ENCODE results near the gene TXLNA.

The TXLNA gene

DNA sequence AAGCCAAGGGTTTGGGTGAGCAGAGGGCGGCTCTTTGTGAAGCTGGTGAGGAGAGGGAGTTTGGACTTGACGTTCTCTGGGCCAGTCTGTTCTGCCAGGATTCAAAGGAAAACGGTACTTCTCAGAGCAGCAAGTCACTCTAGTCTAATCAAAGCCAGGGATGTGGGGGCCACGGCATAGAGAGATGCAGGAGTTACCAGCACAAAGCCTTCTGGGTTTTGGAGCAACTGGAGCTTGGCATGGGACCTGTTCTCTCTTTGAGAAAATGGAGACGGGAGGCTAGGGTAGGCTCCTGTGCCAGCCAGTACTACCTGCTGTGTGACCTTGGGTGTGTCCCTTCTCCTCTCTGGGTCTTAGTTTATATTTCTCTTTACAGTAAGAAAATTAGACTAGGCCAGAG lies 2.1 kb downstream of the TXLNA start:
- peak overlapping the region in 18 of 21 experiments; percentile 4 to 98 (median 92) for H3K27ac ChIP-seq
- peak overlapping the region in 6 of 7 experiments; percentile 49 to 63 (median 56) for H3K4me3 ChIP-seq

DNA sequence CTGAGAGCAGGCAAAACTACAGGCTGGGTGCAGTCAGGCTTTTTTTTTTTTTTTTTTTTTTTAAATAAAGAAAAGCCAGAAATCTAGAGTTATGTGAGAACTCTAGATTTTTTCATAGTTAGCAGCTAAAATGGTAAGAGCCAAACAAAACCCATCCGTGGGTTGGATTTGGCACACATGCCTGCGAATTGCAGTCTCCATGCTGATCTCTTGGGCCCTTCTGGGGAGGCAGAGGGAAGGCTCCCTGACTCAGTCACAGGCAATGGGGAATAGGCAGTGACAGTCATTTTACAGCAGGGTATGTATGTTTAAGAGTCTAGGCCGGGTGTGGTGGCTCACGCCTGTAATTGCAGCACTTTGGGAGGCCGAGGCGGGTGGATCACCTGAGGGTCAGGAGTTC lies 2.6 kb downstream of the TXLNA start:
- Histone ChIP-seq H3K27ac (peak overlapping the region in 9 of 21 experiments; percentile 9 to 98 (median 87)), H3K4me3 (peak overlapping the region in 2 of 7 experiments; percentile 56 to 63)

DNA sequence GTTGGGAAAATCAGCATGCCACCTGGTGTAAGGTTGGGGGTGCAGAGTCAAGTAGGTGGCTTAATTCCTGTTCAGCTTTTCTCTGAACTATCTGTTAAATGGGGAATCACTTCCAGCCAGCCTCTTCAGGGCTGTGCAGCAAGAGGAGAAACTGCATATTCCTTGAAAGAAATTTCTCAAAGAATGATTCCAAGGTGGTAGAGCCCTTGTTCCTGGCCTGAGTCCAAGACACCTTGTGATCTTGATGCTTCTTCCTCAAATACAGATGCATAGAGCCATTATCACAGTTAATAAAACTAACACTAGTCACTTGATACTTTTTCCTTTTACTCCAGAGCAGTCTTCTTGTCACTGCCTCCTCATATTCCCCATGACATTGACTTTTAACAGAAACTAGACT lies 5.2 kb downstream of the TXLNA start:
- no peak overlapping the region for H3K4me3 ChIP-seq
- peak overlapping the region in 1 of 21 experiments; percentile 19 for H3K27ac ChIP-seq

DNA sequence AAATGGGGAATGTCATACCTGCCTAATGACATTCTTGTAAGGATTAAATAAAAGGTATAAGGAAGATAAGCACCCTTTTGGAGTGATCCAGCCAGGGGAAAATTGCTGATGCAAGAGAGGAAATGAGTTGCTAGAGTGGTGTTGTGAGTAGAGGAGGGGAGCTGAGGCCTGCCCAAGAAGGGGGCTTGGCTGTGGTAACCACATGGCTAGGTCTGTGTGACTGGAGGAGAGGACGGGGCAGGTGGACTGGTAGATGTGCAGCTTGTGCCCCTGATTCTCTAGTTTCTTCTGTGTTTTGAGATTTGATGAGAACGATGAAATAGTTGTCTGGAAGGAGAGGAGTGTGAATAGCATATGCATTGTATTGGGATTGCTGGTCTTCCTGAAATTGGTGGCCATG lies 6.6 kb downstream of the TXLNA start:
- H3K4me3 ChIP-seq = no peak overlapping the region
- no peak overlapping the region for H3K27ac ChIP-seq

DNA sequence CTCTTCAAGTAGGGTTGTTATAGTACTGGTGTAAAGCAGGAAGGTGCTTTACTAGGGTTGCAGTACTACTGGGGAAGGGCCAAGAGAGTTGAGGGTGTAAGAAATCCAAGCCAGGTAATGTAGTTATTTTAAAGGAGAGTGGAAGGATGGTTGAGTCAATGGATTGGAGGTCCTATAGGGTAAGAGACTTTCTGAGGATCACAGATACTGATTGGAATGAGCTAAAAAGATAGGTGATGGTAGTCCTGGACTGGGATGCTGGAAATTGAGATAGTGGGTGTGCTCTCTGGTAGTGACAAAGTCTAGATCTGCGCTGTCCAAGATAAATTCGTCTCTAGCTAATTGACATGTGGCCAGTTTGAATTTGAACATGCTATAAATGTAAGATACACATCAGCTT lies 7.0 kb downstream of the TXLNA start:
- H3K27ac ChIP-seq = no peak overlapping the region
- no peak overlapping the region for H3K4me3 ChIP-seq

DNA sequence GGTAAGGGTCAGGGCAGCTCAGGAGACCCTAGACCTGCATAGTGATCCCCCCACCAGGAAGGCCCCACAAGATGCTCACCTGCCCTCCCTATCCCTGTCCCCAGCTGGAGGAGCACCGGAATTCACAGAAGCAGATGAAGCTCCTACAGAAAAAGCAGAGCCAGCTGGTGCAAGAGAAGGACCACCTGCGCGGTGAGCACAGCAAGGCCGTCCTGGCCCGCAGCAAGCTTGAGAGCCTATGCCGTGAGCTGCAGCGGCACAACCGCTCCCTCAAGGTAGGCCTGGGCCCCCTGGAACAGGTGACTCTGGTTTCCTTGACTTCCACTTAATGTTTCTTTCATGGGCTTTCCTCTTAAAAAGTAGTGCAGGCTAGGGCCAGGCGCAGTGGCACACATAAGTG lies 8.4 kb downstream of the TXLNA start:
- Histone ChIP-seq H3K27ac (peak overlapping the region in 1 of 21 experiments; percentile 28), H3K4me3 (no peak overlapping the region)

DNA sequence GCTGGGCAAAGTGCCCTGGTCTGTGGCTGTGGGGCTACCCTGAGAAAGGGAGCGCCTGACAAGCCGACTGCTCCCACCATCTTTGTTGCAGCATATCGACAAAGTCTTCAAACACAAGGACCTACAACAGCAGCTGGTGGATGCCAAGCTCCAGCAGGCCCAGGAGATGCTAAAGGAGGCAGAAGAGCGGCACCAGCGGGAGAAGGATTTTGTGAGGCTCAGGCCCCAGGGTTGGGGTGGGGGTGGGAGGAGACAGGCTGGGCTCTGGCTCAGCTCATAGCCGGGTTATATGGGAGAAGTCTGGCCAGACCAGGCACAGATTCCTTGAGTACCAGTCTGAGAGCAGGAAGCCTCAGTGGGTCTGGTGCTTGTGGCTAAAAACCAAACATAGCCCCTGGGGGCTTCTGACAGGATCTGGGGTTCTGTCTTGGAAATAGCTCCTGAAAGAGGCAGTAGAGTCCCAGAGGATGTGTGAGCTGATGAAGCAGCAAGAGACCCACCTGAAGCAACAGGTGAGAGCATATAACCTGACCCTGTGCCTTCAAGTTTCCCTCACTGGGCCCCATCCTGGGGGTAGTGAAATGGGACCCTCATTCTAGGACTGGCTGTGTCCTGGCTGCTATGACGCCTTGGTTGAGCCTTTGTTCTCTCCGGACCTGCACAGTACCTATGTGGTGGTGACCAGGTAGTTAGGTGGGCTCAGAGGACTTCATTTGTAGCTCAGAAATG lies 12.9 kb downstream of the TXLNA start:
- H3K27ac ChIP-seq = no peak overlapping the region
- no peak overlapping the region for H3K4me3 ChIP-seq

DNA sequence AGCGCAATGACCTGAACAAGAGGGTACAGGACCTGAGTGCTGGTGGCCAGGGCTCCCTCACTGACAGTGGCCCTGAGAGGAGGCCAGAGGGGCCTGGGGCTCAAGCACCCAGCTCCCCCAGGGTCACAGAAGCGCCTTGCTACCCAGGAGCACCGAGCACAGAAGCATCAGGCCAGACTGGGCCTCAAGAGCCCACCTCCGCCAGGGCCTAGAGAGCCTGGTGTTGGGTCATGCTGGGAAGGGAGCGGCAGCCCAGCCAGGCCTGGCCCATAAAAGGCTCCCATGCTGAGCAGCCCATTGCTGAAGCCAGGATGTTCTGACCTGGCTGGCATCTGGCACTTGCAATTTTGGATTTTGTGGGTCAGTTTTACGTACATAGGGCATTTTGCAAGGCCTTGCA lies 15.5 kb downstream of the TXLNA start:
- no peak overlapping the region for H3K4me3 ChIP-seq
- H3K27ac ChIP-seq = no peak overlapping the region

DNA sequence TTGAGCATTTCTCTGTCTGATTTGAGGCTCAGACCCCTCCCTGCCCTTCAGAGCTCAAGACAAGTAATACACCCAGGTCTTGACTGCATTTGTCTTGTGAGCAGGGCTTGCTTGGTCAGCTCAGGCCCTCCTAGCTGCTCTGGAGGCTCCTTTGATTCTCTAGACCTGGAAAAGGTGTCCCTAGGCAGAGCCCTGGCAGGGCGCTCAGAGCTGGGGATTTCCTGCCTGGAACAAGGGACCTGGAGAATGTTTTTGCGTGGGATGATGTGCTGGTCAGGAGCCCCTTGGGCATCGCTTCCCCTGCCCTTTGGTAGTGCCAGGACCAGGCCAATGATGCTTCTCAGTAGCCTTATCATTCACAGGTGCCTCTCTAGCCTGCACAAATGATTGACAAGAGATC lies 16.1 kb downstream of the TXLNA start:
- Histone ChIP-seq H3K27ac (no peak overlapping the region), H3K4me3 (no peak overlapping the region)

DNA sequence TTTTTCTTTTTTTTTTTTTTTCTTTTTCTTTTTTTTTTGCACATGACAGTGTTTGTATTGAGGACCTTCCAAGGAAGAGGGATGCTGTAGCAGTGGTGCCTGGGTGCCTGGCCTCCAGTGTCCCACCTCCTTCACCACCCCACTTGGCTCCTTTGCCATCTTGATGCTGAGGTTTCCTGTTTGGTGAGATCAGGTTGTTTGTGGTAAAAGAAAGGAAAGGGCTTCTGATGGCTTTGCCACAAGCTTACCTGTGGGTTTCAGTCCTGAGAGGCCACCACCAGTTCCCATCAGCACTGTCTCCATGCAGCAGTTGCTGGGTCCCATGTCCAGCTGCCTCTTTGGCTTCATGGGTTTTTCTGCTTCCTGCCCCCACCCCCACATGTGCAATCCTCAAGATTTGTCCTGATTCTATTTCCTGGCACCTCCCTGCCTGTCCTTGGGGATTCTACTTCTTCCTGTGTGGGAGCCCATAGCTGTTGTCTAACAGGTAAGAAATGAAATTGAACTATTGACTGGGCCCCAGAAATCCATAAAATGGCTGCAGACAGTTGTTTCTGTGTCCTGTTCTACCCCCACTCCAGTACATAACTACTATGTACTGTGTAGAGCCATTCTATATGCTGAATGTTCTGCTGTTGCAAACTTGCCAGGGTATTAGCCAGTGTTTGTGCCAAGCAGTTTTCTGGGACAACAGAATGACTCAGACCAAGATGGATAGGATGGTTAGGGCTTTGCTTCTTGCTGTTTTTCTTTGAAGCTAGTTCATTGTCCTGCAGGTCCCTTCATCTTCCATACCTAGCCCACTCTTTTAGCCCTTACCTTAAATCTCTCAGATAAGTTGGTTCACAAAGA lies 16.7 kb downstream of the TXLNA start:
- no peak overlapping the region for H3K4me3 ChIP-seq
- peak overlapping the region in 1 of 21 experiments; percentile 17 for H3K27ac ChIP-seq

DNA sequence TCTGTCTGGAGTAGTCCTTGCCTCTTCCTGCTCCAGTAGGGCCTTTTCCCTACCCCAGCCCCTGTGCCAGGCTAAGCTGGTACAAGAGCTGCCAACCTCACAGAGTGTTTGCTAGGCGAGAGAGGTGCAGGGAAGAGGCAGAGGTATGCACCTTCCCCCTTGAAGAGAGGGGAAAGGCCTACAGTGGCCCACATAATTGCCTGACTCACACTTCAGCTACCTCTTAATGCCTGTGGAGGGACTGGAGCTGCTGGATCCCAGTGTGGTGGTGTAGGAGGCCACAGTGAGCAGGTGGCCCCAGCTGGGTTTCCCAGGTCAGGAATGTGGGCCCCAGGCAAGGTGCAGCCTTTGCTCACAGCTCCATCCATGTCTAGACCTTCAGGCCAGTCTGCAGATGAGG lies 17.6 kb downstream of the TXLNA start:
- peak overlapping the region in 1 of 21 experiments; percentile 13 for H3K27ac ChIP-seq
- H3K4me3 ChIP-seq = no peak overlapping the region

DNA sequence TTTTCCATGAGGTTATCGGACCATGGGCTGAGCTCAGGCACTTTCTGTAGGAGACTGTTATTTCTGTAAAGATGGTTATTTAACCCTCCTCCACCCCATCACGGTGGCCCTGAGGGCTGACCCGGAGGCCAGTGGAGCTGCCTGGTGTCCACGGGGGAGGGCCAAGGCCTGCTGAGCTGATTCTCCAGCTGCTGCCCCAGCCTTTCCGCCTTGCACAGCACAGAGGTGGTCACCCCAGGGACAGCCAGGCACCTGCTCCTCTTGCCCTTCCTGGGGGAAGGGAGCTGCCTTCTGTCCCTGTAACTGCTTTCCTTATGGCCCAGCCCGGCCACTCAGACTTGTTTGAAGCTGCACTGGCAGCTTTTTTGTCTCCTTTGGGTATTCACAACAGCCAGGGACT lies 18.4 kb downstream of the TXLNA start:
- no peak overlapping the region for H3K27ac ChIP-seq
- no peak overlapping the region for H3K4me3 ChIP-seq

DNA sequence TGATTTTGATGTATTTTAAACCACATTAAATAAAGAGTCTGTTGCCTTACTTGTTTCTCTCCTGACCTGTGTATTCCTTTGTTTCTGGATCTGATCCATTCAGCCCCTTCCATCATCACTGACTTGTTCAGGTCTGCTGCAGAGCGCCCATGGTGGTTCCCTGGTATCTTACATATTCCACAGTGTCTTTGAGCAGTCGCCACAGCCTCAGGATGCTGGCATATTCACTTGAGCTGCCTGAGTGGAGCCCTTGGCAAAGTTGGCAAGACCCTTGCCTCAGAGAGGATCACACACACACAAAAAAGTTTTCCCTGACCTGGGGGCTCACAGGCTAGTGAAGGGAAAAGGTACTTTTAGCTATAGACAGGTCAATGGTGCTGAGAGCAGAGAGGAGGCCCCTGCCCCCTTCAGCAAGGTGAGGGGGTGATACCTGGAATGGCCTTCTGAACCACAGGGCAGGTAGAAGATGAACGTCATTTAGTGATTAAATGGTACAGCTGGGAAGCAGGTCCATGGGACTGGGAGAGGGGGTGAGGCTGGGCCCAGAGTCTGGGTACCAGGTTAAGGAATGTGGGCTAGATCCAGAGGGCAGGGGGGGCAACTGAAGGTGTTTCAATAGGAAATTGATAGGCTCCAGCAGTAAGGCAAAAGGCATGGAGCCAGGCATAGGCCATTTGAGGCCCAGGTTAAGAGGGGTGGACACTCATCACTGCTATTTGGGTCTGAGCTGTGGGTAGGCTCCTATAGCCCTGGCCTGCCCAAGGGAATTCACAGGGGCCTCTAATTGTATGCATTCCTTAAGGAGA lies 19.0 kb downstream of the TXLNA start:
- Histone ChIP-seq H3K27ac (peak overlapping the region in 1 of 21 experiments; percentile 69), H3K4me3 (no peak overlapping the region)

DNA sequence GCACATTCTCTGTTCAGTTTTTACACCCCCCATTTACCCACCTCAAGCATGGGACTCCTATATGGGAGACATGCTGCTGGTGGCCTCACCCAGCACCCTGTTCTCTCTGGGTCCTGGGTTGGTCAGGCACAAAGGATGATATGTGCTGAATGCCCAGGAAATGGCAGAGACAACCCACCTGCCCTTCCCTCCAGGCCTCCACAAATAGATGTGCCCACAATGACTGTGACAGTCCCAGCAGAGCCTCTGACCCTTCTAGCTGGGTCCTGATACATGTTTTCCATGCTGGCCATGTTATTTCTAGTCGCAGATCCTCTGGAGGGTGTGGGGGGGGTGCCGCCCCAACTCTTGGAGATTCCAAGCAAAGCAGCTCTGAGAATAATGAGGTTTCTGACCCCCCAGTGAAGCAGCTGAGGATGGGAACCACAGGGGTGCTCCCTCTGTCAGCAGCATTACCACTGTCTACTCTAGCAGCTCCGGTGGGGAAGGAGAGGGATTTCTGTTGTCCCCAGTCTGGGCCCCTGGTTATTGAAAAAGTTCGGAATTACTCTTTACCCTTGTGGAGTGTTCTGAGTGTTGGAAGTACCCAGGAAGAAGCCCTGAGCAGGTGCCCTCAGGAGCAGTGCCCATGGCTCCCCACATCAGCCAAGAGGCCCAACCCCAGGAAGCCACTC lies 19.7 kb downstream of the TXLNA start:
- peak overlapping the region in 13 of 21 experiments; percentile 21 to 87 (median 80) for H3K27ac ChIP-seq
- no peak overlapping the region for H3K4me3 ChIP-seq

DNA sequence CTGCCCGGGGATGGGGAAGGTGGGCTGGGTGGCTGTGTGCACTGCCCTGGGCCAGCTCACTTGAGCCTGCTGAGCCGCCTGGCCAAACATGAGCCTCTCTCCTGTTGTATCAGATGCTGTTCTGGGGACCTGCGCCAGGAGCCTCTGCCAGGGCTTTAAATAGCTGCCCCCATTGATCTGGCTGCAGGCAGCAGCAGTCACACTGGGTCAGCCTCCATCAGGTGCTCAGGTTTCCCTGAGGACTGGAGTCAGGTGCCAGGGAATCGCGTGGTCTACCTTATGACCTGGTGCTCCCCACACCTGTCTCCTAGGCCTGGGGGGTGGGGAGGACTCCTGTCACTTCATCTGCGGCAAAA lies 20.2 kb downstream of the TXLNA start:
- Histone ChIP-seq H3K4me3 (peak overlapping the region in 1 of 7 experiments; percentile 47), H3K27ac (peak overlapping the region in 18 of 21 experiments; percentile 21 to 87 (median 76))

DNA sequence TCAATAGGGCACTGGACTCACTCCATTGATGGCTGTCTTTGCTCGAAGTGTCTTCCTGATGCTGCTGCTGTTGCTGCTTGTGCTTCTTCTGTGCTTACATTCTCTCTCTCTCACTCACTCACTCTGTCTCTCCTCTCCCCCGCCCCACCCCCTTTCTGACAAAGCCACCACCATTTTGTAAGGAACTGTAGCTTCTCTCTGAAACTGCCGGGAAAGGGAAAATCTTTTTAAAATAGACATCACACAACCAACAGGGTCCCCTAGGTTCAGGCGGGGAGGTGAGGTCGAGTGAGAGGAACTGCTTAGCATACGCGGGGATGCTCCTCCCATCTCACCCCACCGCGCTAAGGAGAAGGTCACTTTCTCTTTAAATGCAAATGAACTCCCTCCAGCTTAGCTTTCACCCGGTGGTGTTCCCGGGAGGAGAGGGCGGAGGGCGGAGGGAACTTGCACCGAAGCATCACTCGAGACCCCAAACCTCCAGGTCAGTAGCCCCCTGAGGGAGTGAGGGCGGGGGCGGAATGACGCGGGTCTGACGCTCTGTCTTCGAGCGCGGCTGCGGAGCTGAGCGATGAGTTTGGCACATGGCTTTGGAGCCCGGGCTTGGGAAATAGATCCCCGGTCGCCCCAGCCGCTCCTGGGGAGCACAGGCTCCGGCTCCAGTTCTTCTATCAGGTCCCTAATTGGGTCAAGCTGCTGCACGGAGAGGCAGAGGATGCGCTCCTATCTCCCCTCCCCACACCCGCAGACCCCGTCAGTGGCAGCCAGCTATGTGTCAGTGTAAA lies 20.9 kb downstream of the TXLNA start, which contains the start of gene CCDC28B:
Gene CCDC28B (plus strand): TSS at position 370 of the 785 bp plus-strand sequence. CDS start 1,341 bp downstream, outside the sequence.
- Histone ChIP-seq H3K27ac (peak within 1 kb of the TSS in 20 of 21 experiments; percentile 25 to 87 (median 74)), H3K4me3 (peak within 1 kb of the TSS; percentile 28 to 57 (median 47))

DNA sequence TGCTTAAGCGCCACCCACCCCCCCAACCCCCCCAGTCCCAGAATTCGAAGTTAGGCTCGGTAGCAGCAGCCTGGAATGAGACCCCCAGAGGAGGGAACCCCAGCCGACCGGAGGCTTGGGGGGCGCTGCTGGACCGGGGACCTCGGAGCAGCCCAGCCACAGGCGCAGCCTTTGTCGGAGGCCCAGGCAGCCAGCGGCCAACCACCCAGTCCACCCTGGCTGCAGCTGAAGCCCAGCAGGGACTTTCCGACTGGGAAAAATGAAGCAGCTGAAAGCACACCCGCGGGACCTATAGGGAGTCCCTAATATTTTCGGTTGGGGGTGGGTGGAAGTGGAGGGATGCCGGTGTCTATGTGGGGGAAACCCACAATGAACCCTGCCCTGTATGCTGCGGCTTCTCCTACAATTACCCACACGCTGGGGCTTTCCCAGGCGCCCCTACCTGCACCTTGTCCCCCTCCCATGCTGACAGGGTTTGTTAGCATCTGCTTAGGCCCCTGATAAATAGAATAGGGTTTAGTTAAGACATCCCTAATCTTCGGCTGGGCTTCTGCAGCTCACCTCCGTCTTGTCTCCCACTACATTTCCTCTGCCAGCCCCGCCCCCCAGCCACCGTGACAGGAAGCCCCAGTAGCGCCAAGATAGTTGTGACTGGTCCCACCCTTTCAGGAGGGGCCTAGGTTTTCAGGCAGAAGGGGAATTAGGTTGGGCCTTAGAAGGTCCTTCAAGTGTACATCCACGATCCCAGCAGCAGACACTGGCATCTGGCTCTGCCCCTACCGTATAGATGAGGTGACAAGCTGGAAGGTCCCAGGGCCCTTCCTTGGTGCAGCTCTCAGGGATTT lies 21.8 kb downstream of the TXLNA start:
- Histone ChIP-seq H3K4me3 (peak overlapping the region; percentile 28 to 57 (median 47)), H3K27ac (peak overlapping the region in 20 of 21 experiments; percentile 25 to 87 (median 74))

DNA sequence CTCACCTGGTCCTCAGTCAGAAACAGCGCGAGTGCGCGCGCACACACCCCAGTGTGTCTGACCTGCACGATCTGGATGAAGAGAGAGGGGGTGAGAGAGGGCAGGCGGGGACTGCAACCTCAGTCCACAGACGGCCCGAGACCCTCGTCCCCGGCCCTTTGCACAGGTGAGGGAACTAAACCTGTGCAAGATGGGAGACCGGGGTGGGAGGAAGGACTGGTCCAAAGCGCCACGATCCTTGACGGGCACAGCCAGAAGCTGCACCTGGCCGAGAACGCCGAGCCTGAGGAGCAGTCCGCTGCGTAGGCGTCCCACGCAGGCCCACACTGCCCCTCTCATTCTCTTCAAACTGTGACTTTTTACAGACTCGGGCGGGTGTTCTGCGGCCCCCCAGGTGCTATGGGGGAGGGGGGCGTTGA lies 25.5 kb downstream of the TXLNA start:
- peak overlapping the region in 16 of 21 experiments; percentile 50 to 89 (median 81) for H3K27ac ChIP-seq
- H3K4me3 ChIP-seq = peak overlapping the region; percentile 43 to 73 (median 57)
